Uterine smooth muscle cell (primary cell): ENCODE results near the gene SEMG1. TPM values are rescaled to one million over a fixed set of nuclear protein-coding genes. Genes with fewer than 3 reads are reported as not detected.

Source experiments
- total RNA-seq: library from RNA; depleted of rRNA; stranded (reverse); fragments of >200 nt; gene quantifications from 2 replicates; pipeline ENCODE4 v1.2.3, GENCODE V29; 2014

SEMG1 gene, protein sequence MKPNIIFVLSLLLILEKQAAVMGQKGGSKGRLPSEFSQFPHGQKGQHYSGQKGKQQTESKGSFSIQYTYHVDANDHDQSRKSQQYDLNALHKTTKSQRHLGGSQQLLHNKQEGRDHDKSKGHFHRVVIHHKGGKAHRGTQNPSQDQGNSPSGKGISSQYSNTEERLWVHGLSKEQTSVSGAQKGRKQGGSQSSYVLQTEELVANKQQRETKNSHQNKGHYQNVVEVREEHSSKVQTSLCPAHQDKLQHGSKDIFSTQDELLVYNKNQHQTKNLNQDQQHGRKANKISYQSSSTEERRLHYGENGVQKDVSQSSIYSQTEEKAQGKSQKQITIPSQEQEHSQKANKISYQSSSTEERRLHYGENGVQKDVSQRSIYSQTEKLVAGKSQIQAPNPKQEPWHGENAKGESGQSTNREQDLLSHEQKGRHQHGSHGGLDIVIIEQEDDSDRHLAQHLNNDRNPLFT
- not detected in 2 replicates for total RNA-seq

DNA sequence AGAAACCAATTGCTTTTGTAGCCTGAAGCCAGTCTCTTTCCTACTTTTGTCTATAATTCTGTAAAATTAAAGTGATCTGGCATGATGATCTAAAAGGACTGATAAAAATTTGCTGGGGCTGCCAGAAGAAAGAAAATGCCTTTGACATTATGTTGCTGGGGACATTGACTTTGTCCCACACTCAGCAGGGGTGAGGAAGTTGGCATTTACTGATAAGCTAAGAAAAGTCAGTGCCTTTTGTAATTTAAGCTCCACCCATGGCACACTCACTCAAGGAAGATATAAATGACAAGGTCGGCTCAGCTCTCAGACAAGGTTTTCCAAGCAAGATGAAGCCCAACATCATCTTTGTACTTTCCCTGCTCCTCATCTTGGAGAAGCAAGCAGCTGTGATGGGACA, at the start of gene SEMG1:
SEMG1 (plus strand) TSS at position 309 of the 400 bp plus-strand sequence; CDS start at position 330, 21 bp downstream.

DNA sequence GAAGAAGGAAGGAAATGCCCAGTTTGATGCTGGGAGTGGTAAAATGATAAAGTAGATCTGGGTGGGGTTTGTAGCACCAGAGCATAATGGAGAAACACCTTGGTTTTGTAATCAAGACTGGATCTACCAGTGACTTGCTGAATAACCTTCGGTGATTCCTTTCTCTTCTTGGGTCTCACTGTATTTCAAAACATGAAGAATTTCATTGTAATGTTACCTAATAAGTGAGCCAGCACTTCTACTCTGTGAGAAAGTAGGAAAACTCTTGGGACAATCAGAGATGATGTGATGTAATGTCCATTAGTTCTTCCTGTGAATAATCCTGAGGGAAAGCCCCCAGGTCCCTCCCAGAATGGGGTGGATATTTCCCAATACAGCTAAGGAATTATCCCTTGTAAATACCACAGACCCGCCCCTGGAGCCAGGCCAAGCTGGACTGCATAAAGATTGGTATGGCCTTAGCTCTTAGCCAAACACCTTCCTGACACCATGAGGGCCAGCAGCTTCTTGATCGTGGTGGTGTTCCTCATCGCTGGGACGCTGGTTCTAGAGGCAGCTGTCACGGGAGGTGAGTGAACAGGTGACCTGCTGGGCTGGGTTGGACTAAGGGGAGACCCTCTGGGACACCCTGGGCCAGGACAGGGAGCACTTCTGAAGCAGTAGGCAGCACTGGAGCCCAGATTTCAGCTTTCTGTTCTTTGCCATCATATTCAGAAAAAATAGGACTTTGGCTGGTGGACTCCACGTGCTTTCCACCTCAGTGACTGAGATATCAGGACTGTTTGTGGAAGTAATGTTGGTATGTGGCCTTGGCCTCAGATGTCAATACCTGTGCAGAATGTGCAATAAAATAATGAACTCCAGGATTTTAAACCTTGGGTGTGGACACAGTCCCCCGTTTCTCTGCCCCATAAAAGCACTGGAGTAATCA, 32.1 kb upstream of the SEMG1 start, which contains the start of gene PI3:
PI3 (plus strand) TSS at position 469 of the 931 bp plus-strand sequence; CDS start at position 490, 21 bp downstream.

DNA sequence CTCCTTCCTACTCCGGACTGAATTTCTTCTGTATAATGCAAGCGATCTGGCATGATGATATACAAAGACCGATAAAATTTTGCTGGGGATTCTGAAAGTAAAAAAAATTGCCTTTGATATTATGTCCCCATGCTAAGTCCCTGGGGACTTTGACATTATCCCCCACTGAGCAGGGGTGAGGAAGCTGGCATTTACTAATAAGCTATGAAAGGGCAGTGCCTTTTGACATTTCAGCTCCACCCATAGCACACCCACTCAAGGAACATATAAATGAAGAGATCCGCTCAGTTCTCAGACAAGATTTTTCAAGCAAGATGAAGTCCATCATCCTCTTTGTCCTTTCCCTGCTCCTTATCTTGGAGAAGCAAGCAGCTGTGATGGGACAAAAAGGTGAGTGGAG, 14.2 kb downstream of the SEMG1 start, which contains the start of gene SEMG2:
SEMG2 (plus strand) TSS at position 298 of the 400 bp plus-strand sequence; CDS start at position 315, 17 bp downstream.

DNA sequence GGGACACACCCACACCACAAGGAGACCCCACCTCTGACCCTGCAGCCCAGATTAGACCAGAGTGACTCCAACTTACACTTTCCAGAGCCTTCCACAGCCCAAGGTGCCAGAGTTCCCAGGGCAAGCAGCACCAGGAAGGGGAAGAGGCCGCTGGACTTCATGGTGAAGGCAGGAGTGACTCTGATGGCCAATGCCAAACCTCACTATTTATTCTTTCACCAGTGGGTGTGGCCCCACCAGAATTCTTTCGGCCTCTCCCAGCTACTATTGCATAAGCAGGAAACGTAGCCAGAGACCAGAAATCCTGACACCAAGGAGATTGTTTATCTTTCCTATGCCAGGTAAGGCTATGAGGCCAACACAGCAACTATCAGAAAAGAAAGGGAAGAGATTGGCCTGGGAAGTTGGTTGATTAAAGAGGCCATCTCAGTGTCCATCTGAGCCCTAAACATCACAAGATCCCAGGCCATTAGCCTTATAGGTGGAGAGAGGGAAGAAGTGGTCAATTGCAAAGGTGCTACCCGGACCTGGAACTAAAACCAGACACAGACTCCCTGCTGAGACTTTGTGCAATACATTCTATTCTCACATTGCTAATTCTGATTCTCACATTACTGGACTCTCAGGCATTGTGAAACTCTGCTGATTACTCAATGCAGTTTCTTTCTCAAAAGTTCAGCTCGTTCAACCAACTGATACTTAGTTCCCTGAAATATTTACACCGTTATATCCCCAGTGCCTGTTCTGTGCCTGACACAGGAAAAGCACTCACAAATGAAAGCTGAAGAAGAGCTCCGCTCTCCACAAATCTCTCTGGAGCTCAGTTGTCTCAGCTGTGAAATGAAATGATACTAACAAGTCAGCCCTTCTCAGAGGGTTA, 47.8 kb downstream of the SEMG1 start, which contains the start of gene SLPI:
SLPI (minus strand) TSS at position 182 of the 880 bp plus-strand sequence; CDS start at position 161, 21 bp downstream.

Other genes starting within 250 kb of the SEMG1 start
- gene TOMM34, start 246.6 kb upstream of the SEMG1 start, total RNA-seq = 41.5 and 72.5 TPM in 2 replicates
- gene STK4, start 240.5 kb upstream of the SEMG1 start, total RNA-seq = 55.5 and 74.1 TPM in 2 replicates
- 1.00 and 1.6 TPM in 2 replicates for gene KCNS1, start 105.9 kb upstream of the SEMG1 start, total RNA-seq
- not detected in 2 replicates for gene WFDC5, start 91.9 kb upstream of the SEMG1 start, total RNA-seq
- not detected in 2 replicates for gene WFDC12, start 82.6 kb upstream of the SEMG1 start, total RNA-seq
- not detected in 2 replicates for gene PI3, start 32.1 kb upstream of the SEMG1 start, total RNA-seq
- gene SEMG2, start 14.3 kb downstream of the SEMG1 start, total RNA-seq = not detected in 2 replicates
- not detected in 2 replicates for gene SLPI, start 47.5 kb downstream of the SEMG1 start, total RNA-seq
- not detected in 2 replicates for gene RBPJL, start 99.8 kb downstream of the SEMG1 start, total RNA-seq
- 0.11 TPM in 1 of 2 replicates, not detected in the other for gene MATN4, start 101.3 kb downstream of the SEMG1 start, total RNA-seq
- 129 and 156 TPM in 2 replicates for gene SDC4, start 141.4 kb downstream of the SEMG1 start, total RNA-seq
- gene SYS1, start 156.1 kb downstream of the SEMG1 start, total RNA-seq = 18.5 and 19.4 TPM in 2 replicates
- gene TP53TG5, start 171.3 kb downstream of the SEMG1 start, total RNA-seq = not detected in 2 replicates
- 3.4 and 9.6 TPM in 2 replicates for gene DBNDD2, start 201.3 kb downstream of the SEMG1 start, total RNA-seq
- 16.7 and 21.1 TPM in 2 replicates for gene PIGT, start 209.1 kb downstream of the SEMG1 start, total RNA-seq